Activated T-cell treated with anti-CD3 and anti-CD28 coated beads, Interleukin-2, amount 50 U/mL, for 4 hours (primary cell): Measurements from ENCODE around the gene HERPUD2. TPM values are rescaled to one million over a fixed set of nuclear protein-coding genes. Genes with fewer than 3 reads are reported as not detected.

Experiments used
- ATAC-seq, 2 donors: fragments of 200-7000 bp; cut with Tn5 transposase; one replicate each; pipeline ENCODE4 v1.10.0; 2021
- DNase-seq: peaks from one replicate; pipeline ENCODE4 v3.0.0-alpha.2; 2020
- H3K27me3 Mint-ChIP-seq: one replicate; pipeline ENCODE4 v1.8.0; 2021; ENCODE audit warnings: low read depth, mixed read lengths
- H3K36me3 Mint-ChIP-seq: one replicate; pipeline ENCODE4 v1.8.0; 2022; ENCODE audit warnings: mixed read lengths; ENCODE audit not compliant: insufficient read depth
- H3K4me1 Mint-ChIP-seq: one replicate; pipeline ENCODE4 v1.8.0; 2021; ENCODE audit warnings: low read depth, mixed read lengths
- H3K4me3 Mint-ChIP-seq: one replicate; pipeline ENCODE4 v1.8.0; 2021; ENCODE audit warnings: mild to moderate bottlenecking, moderate library complexity, mixed read lengths
- H3K9me3 Mint-ChIP-seq: one replicate; pipeline ENCODE4 v1.8.0; 2021; ENCODE audit warnings: mixed read lengths
- total RNA-seq, 3 donors: library from RNA; stranded (reverse); gene quantifications; one replicate each; pipeline ENCODE4 v1.2.1, GENCODE V29; 2021

HERPUD2 gene, protein sequence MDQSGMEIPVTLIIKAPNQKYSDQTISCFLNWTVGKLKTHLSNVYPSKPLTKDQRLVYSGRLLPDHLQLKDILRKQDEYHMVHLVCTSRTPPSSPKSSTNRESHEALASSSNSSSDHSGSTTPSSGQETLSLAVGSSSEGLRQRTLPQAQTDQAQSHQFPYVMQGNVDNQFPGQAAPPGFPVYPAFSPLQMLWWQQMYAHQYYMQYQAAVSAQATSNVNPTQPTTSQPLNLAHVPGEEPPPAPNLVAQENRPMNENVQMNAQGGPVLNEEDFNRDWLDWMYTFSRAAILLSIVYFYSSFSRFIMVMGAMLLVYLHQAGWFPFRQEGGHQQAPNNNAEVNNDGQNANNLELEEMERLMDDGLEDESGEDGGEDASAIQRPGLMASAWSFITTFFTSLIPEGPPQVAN
- 10 to 100 TPM; 14.9 to 18.5 (median 15.8) TPM for total RNA-seq

DNA sequence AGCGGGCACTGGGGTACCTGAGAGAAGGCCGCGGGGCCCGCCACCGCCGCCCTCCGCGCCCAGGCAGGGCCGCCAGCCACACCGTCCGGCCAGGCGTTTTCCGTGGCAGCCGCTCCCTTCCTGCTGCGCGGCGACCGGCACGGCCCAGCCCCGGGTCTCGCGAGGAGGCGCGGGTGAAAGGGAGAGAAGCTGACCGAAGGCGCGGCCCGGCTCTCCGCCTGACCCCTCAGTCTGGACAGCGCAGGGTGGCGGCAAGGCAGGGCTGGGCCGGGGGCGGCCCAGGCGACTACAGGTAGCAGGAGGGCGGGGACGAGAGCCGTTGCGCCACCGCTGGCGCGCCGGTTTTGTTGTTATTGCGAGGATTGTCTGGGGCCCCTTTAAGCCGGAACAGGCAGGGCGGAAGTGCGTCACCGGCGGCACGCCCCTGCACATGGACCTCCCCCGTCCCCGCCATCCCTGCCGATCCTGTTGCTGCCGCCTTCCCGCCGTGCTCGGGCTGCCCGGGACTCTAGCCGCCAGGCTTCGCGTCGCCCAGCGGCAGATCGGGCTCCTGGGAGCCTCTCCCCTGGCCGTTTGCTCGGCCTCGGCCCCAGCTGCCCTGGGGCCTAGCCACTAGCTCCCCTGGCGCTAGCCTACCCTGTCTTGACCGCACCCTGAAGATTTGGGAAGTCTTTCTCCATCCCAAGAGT lies at the start of gene HERPUD2:
TSS of gene HERPUD2 (minus strand) at position 352 of the 689 bp plus-strand sequence. CDS start 805 bp downstream, outside the sequence.
- H3K4me1 Mint-ChIP-seq = peaks cover 48% of the 10 kb centered on the region
- H3K27me3 Mint-ChIP-seq = no peaks in the 10 kb centered on the region
- no peaks in the 10 kb centered on the region for H3K36me3 Mint-ChIP-seq
- H3K4me3 Mint-ChIP-seq = peak within 1 kb of the TSS; percentile 98
- DNase-seq (peak; percentile 89), ATAC-seq (peak; percentile 85 to 90)
- no peaks in the 10 kb centered on the region for H3K9me3 Mint-ChIP-seq

DNA sequence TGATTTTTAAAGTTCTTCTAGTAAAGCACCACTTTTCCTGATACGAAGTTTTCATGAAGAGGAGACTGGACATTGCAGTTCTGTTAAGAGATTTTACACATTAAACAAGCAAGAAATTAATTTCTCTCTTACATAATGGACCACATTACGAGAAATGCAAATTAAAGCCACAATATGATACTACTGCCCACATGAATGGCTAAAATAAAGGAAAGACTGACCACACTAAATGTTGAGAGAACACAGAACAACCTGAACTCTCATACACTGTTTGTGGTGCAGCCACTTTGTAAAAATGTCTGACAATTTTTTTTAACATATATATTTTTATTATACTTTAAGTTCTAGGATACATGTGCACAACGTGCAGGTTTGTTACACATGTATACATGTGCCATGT lies 44.0 kb upstream of the HERPUD2 start:
- Mint-ChIP-seq H3K36me3 (no peaks in the 10 kb centered on the region), H3K9me3 (peaks cover 3% of the 10 kb centered on the region), H3K27me3 (no peaks in the 10 kb centered on the region), H3K4me1 (no peaks in the 10 kb centered on the region), H3K4me3 (no peak overlapping the region)
- ATAC-seq = no peak
- DNase-seq = no peak

DNA sequence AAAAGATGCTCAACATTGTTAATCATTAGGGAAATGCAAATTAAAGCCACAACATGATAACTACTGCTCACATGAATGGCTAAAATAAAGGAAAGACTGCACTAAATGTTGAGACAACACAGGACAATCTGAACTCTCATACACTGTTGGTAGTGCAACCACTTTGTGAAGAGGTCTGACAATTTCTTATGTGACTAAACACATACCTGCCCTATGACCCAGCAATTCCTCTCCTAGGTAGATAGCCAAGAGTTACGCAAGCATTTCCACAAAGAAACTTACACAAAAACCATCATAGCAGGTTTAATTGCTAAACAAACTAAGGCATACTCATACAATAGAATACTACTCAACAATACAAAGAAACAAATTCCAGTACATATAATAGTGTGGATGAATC lies 41.8 kb upstream of the HERPUD2 start:
- Mint-ChIP-seq H3K4me1 (no peaks in the 10 kb centered on the region), H3K9me3 (no peaks in the 10 kb centered on the region), H3K4me3 (no peak overlapping the region), H3K36me3 (no peaks in the 10 kb centered on the region), H3K27me3 (no peaks in the 10 kb centered on the region)
- DNase-seq (no peak), ATAC-seq (no peak)

DNA sequence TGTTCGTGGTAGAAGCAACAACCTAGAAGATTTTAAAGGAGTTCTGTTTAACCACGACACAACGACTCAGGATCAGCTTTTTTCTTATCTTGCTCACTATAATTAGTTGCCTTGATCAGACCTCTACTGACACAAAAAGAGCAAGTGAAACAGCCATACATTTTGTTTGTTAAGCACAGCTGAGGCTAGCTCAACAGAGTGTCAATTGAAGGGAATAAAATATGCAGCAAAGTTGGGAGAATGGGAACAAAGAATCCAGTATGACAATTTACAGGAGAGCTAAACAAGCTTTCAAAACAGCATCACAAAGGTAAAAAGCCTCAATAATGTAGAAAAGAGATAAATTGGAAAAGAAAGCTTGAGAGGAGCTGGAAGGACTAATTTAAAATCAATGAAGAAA lies 40.5 kb upstream of the HERPUD2 start:
- no peaks in the 10 kb centered on the region for H3K9me3 Mint-ChIP-seq
- no peaks in the 10 kb centered on the region for H3K27me3 Mint-ChIP-seq
- ATAC-seq (no peak), DNase-seq (no peak)
- no peaks in the 10 kb centered on the region for H3K36me3 Mint-ChIP-seq
- H3K4me3 Mint-ChIP-seq = no peak overlapping the region
- H3K4me1 Mint-ChIP-seq = peaks cover 3% of the 10 kb centered on the region

DNA sequence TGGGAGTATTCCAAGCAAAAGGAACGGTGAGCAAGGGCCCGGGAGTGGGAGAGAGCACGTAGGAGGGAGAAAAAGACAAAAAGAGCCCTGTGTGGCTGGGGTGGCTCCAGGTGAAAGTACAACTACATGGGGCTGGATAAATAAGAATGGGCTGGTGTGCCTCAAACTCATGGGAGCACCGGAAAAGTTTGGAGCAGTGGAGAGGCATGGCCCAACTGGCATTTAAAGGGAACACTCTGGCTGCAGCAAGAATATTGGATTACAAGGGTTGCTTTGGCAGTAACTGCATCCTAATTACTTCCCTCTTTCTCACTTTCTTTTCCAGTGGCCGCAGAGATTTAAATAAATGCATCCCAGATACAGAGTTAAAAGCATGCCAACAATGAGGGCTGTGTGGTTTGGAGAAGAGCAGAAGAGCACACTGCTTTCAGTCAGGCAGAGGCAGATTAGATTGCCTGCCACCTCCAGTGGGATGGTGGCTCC lies 39.1 kb upstream of the HERPUD2 start:
- no peak overlapping the region for H3K4me3 Mint-ChIP-seq
- no peaks in the 10 kb centered on the region for H3K36me3 Mint-ChIP-seq
- no peaks in the 10 kb centered on the region for H3K27me3 Mint-ChIP-seq
- H3K4me1 Mint-ChIP-seq = peaks cover 15% of the 10 kb centered on the region
- ATAC-seq = no peak
- H3K9me3 Mint-ChIP-seq = no peaks in the 10 kb centered on the region
- DNase-seq = no peak

DNA sequence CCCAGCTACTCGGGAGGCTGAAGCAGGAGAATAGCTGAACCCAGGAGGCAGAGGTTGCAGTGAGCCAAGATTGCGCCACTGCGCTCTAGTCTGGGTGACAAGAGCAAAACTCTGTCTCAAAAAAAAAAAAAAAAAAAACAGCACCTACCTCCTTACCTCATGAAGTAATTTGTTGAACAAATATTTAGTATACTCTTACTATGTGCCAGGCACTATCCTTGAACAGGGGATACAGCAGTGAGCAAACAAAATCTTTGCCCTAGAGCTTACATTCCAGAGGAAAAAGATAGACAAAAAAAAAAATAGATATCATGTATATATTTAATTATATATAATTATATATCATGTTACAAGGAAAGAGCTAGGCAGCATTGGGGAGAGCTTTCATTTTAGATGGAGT lies 36.4 kb upstream of the HERPUD2 start:
- ATAC-seq (no peak), DNase-seq (no peak)
- Mint-ChIP-seq H3K27me3 (no peaks in the 10 kb centered on the region), H3K4me1 (peaks cover 38% of the 10 kb centered on the region), H3K36me3 (no peaks in the 10 kb centered on the region), H3K9me3 (no peaks in the 10 kb centered on the region), H3K4me3 (no peak overlapping the region)

DNA sequence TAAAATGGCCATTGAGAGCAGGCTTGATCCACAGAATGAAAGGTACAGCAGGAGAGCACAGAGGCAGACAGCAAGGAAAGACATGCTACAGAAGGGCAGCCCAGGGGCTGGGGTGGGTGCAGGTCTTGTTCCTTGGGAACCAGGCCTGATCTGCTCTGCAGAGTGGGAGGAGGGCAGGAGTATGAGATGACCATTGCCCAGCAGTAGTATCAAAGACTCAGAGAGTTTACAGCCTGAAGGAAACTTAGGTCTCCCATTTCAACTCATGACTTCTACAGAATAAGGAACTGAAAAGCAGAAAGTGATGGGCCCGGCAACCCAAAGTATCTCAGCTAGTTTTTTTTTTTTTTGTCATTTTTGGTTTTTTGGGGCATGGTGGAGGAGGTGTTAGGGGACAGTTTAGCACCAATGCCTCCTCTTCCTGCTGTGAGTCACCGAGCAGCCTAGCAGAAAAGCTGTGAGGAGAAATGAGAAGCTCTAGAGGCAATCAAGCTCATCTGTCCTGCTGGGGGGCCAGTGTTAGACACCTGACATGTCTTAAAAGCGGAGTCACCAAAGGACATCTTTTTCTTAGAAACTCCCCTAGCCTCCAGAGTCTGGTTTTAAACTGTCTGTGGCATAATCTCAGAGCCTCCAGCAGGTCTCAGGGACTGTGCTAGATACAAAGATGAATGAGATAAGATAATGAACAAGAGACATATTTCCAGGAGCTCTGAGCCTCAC lies 34.3 kb upstream of the HERPUD2 start:
- H3K4me1 Mint-ChIP-seq = peaks cover 57% of the 10 kb centered on the region

DNA sequence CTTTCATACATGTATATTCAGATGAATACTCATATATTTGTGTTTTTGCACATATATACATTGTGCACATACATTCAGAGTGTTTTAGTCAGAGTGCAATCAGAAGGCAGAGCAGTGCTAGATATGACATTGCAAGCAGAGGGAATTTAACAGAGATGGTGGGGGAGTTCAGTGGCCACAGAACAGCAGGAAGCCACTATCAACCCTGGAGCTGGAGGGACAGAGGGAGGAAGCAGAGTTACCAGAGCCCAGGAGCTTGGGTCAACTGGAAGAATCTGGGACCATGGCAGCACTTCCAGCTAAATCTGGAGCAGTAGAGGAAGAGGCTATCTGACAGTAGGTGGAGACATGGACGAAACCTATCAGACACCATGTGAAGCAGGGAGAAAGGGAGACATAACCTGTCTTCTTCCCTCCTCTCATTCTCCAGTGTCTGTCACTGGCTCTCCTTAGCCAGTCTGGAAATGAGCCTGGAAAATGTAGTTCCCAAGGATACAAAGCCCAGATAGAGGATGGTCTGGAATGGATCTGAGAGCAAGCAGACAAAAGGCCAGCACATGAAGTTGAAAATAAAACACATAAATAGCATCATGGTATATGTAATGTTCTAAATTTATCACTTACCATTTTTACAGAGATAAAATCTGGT lies 33.6 kb upstream of the HERPUD2 start:
- DNase-seq = no peak
- H3K27me3 Mint-ChIP-seq = no peaks in the 10 kb centered on the region
- ATAC-seq = no peak
- peak overlapping the region; percentile 30 for H3K4me3 Mint-ChIP-seq
- no peaks in the 10 kb centered on the region for H3K9me3 Mint-ChIP-seq
- no peaks in the 10 kb centered on the region for H3K36me3 Mint-ChIP-seq
- peaks cover 64% of the 10 kb centered on the region for H3K4me1 Mint-ChIP-seq

More for the DNA sequence above, 34.3 kb upstream of the HERPUD2 start:
- DNase-seq (peak; percentile 21), ATAC-seq (peak; percentile 59 to 75)
- Mint-ChIP-seq H3K4me3 (peak overlapping the region; percentile 20), H3K9me3 (no peaks in the 10 kb centered on the region), H3K27me3 (no peaks in the 10 kb centered on the region), H3K36me3 (no peaks in the 10 kb centered on the region)

DNA sequence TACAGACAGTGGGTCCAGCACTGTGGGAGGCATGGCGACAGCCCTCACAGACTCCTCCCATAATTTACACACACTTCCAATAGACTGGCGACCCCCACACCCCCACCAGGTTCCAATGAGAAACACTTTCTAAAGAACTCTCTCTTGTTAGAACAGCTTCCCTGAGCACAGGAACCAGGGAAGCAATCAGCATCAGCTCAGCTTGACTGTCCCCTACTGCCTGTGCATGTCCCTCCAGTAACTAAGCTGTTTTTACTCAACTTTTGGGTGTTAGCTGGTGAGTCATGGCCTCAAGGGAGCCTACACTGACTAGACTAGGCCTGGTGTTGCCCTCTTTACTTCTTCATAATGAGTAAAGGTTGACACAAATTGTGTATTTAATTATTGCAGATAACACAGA lies 32.6 kb upstream of the HERPUD2 start:
- H3K4me3 Mint-ChIP-seq = peak overlapping the region; percentile 16
- ATAC-seq (peak; percentile 66), DNase-seq (no peak)
- peaks cover 73% of the 10 kb centered on the region for H3K4me1 Mint-ChIP-seq
- peaks cover 3% of the 10 kb centered on the region for H3K9me3 Mint-ChIP-seq
- no peaks in the 10 kb centered on the region for H3K27me3 Mint-ChIP-seq
- H3K36me3 Mint-ChIP-seq = no peaks in the 10 kb centered on the region

DNA sequence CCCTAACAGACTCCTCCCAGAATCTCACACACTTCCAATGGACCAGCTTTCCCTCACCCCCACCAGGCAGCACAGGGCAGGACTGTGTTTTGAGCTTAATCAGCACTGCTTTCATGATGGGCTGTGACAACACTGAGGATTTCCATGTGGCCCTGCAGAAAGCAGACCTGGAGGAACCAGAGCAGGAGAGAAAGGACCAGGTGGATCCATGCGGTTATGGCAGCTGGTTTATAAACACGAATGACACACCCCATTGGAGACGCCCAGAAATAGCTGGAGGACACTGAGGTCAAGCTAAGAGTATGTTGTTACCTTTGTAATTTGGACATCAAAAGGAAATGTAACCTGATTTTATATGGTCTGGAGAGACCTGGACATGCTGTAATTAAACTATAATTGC lies 31.7 kb upstream of the HERPUD2 start:
- no peak for DNase-seq
- Mint-ChIP-seq H3K9me3 (peaks cover 3% of the 10 kb centered on the region), H3K4me3 (no peak overlapping the region), H3K36me3 (no peaks in the 10 kb centered on the region), H3K4me1 (peaks cover 82% of the 10 kb centered on the region), H3K27me3 (no peaks in the 10 kb centered on the region)
- ATAC-seq = no peak

DNA sequence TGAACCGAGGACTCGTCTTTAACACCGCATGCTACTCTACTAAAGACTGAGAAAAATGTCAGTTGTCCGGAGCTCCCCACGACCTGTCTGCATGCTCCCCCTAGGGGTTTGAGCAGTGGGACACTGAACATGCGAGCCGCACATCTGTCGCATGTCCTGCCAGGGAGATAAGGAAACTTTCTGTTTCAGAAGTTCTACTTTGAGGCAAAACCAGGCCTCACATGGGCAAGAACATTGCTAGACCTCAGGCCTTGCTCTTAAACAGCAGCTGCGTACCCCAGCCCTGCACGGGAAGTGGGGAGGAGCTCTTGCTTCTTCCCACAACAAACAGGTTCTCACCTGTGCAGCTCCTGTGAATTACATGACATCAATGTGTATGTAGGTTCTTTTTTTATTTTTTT lies 30.3 kb upstream of the HERPUD2 start:
- Mint-ChIP-seq H3K36me3 (no peaks in the 10 kb centered on the region), H3K9me3 (peaks cover 3% of the 10 kb centered on the region), H3K27me3 (no peaks in the 10 kb centered on the region), H3K4me1 (peaks cover 83% of the 10 kb centered on the region), H3K4me3 (peak overlapping the region; percentile 45)
- DNase-seq (peak; percentile 31), ATAC-seq (no peak)

DNA sequence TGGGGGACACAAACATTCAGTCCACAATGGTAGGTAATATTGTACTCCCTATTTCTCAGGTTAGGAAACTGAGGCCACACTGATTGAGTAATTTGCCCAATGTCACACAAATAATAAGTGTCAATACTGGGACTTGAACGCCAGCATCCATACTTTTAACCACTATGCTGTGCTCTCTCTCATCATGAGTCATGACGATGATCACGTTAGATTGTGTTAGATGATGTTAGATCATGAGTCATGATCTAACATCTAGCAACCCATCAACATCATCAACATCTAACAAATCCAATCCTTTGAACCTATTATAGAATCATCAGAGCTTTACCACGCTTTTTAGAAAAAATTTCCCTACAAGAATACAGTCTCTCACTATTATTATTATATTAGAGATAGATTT lies 28.1 kb upstream of the HERPUD2 start:
- Mint-ChIP-seq H3K36me3 (no peaks in the 10 kb centered on the region), H3K4me3 (peak overlapping the region; percentile 29), H3K4me1 (peaks cover 62% of the 10 kb centered on the region), H3K9me3 (peaks cover 3% of the 10 kb centered on the region), H3K27me3 (no peaks in the 10 kb centered on the region)
- ATAC-seq = peak; percentile 82 to 83
- DNase-seq = no peak

DNA sequence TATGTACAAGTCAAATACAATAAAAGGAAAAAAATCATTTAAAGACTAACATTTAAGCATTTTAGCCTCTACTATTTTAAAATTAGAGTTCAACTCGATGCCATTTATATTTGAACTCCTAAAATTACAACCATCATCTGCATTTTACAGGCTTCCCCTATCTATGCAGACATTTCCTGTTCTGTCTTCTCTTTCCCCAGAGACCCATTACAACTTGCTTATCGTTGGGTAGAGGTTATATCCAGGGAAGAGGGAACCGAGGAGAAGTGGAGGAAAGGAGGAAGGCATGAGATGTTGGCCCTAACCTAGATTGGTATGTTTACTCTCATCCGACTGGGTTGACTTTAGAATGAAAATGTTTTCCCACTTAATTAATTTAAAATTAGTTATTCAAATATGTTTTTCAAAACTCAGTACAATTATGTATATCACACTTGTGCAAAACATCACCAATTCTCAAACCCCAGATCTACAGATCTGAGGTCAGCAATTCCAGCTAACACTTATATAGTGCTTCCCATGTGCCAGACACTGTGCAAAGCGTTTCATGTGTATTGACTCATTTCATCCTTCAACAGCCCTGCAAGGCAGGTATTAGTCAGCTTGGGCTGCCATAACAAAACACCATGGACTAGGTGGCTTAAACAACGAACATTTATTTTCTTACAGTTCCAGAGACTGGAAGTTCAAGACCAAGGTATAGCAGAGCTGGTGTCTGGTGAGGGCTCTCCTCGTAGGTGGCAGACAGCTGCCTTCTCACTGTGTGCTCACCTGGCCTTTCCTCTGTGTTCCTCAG lies 27.3 kb upstream of the HERPUD2 start:
- ATAC-seq (peak; percentile 83), DNase-seq (no peak)
- Mint-ChIP-seq H3K36me3 (no peaks in the 10 kb centered on the region), H3K9me3 (peaks cover 3% of the 10 kb centered on the region), H3K4me3 (no peak overlapping the region), H3K27me3 (no peaks in the 10 kb centered on the region), H3K4me1 (peaks cover 57% of the 10 kb centered on the region)
